OCI-LY1 (cell line): ENCODE data around the gene CHRNA4.

Experiments
- CTCF ChIP-seq: fragments of 200-600 bp; sonication (generic), shearing (Covaris generic); IDR thresholded peaks from 2 replicates; pipeline ENCODE4 v1.5.1; 2017; ENCODE audit warnings: mild to moderate bottlenecking, antibody characterized with exemption, low read length, moderate library complexity, mixed read lengths
- EZH2 ChIP-seq: fragments of 200-600 bp; sonication (generic), shearing (Covaris generic); IDR thresholded peaks from 2 replicates; pipeline ENCODE4 v1.8.0; 2017; ENCODE audit warnings: borderline replicate concordance, mixed run types, mild to moderate bottlenecking, antibody characterized with exemption, low read length, moderate library complexity, mixed read lengths

- TF ChIP-seq CTCF = no peak
- no peak for TF ChIP-seq EZH2
These were observed 7.9 kb upstream of the CHRNA4 start for GRCh38 chr20:63369024-63369530.
